Measurements from ENCODE around the gene ARF6. TPM values are rescaled to one million over a fixed set of nuclear protein-coding genes. Genes with fewer than 3 reads are reported as not detected.

Gene ARF6
- polyA plus RNA-seq, 2 of the 4 experiments (the other 2 are of a cell fraction): 33.3 to 54.8 TPM

DNA sequence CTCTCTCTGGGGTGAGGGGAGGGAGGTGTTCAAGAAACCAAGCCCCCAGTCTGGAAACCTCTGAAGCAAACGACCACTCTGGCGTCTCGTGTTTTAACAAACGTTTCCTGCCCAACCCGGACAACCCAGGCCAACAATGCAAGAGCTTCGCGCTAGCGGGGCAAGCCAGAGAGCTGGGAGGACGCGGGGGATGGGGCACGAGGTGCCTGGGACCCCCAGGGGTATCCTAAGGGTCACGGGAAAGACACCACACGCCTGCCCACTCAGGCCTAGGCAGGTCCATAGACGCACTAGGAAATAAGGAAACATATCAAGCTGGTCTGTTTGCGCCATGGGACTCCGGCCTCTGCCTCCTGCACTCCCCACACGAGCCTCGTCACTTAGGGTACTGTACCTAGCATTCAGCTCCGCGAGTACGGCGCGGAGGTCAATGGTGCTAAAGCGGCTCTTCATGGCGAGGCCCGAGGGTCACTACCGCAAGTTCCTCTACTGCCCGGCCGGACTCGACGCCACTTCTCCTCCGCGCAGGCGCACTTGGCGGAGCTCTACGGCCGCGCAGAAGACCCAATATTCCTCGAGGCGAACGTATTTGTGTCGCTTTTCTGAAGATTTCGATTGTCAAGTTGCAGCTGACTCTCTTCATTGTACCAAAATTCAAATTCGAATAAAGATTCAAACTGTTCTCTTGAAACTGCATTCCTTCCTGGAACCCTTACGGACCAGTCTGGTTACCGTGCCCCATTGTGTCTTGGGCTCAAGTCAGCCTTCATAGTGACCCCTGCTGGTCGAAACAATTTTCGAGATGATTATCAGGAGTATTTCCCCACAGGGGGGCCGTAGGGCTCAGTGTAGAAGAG, 40.4 kb upstream of the ARF6 start, which contains the start of gene NEMF (continued):
- TF ChIP-seq E2F6 (IDR thresholded peaks at IDR 0.05; ENCODE audit: borderline replicate concordance, low read depth) (peak; percentile 78), MAZ (IDR thresholded peaks at IDR 0.05; ENCODE audit: borderline replicate concordance, low read depth, low read length) (no peak), EHMT2 (IDR thresholded peaks at IDR 0.05; ENCODE audit: low read depth) (no peak), KDM1A (IDR thresholded peaks at IDR 0.05; ENCODE audit: low read depth) (no peak), JUN (IDR thresholded peaks at IDR 0.05) (peak in 1 of 2 experiments; percentile 74; a peak in 2 of 5 replicates), MAX (IDR thresholded peaks at IDR 0.05) (peak; percentile 94), FOXS1 (CRISPR knock-in tag; IDR thresholded peaks at IDR 0.05) (no peak)

- Histone ChIP-seq H3K4me2 (peak overlapping the region; percentile 86), H3K9me3 (no peaks in the 10 kb centered on the region), H3K4me1 (peaks cover 14% of the 10 kb centered on the region; the same call in 2 of the 3 replicates), H3K27ac (peak overlapping the region; percentile 94 to 97), H3K4me3 (peak overlapping the region; percentile 97)
- no peak for DNase-seq (ENCODE audit: low read depth in 1 of 2, low spot score in 1 of 2)
- CTCF ChIA-PET: interaction anchor here (0.6 to 5.9 kb wide), 43 partner anchors 9 to 710 kb away, joined by 3 to 140 read pairs (median 4); partner anchors contain the start of genes ARF6, KLHDC1, KLHDC2 and MGAT2
- TF ChIP-seq PHF8 (IDR thresholded peaks at IDR 0.05; ENCODE audit: borderline replicate concordance, low read depth) (0 out of 2 replicates have a peak, but pooled peaks have one; percentile 19), HOXB13 (CRISPR knock-in tag; IDR thresholded peaks at IDR 0.05; ENCODE audit: low read depth) (no peak), CBX8 (IDR thresholded peaks at IDR 0.05) (no peak)
- no peak for FAIRE-seq
- peak; percentile 12 to 33; a peak in 3 of 6 replicates for ATAC-seq
- POLR2A ChIA-PET: interaction anchor here (0.6 to 3.4 kb wide), 13 partner anchors 9 to 267 kb away, joined by 3 to 38 read pairs (median 5); partner anchors contain the start of genes ARF6, KLHDC2, MGAT2 and RPL36AL
- WGBS (ENCODE audit: missing lambda C conversion rate): under 1% methylated on average over 12 of the region's 14 CpGs
These were observed 39.8 kb upstream of the ARF6 start for GRCh38 chr14:49853158-49853477.

DNA sequence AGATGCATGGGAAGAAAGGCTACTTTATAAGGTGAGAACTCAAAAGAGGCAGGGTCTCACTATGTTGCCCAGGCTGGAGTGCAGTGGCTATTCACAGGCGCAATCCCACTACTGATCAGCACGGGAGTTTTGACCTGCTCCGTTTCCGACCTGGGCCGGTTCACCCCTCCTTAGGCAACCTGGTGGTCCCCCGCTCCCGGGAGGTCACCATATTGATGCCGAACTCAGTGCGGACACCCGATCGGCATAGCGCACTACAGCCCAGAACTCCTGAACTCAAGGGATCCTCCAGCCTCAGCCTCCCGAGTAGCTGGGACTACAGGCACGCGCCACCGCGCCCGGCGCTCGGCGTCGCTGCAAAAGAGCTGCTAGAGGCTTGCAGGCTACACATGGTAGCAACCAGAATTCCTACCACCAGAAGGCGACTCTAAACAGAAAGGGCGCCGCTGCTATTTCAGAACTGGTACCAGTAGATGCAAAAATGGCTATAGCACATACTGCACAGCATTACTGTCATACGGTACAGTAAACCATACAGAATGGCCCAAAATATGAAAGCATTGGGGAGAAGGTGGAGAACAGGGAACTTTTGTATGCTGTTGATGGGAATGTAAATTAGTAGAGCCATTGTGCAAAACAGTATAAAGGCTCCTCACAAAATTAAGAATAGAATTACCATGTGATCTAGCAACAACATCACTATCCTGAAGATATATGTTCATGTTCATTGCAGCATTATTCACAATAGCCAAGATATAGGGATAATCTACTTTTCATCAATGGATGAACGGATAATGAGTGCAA, 39.1 kb upstream of the ARF6 start:
- WGBS (ENCODE audit: missing lambda C conversion rate): 11% methylated on average over 10 of the region's 27 CpGs
- Histone ChIP-seq H3K4me2 (peak overlapping the region; percentile 86), H3K27ac (peak overlapping the region; percentile 94 to 97), H3K4me3 (peak overlapping the region; percentile 97), H3K4me1 (peaks cover 14% of the 10 kb centered on the region; the same call in 2 of the 3 replicates), H3K9me3 (no peaks in the 10 kb centered on the region)
- ChIA-PET POLR2A (interaction anchor here (0.6 to 3.4 kb wide), 5 partner anchors 8 to 234 kb away, joined by 3 to 38 read pairs (median 7); partner anchors contain the start of genes ARF6 and RPL36AL), CTCF (interaction anchor here (0.6 to 5.9 kb wide), 39 partner anchors 10 to 686 kb away, joined by 3 to 140 read pairs (median 4); partner anchors contain the start of genes ARF6, DNAAF2, KLHDC1 and KLHDC2)
- peak; percentile 80 to 93 for DNase-seq (ENCODE audit: low read depth in 1 of 2, low spot score in 1 of 2)
- TF ChIP-seq MYC (IDR thresholded peaks at IDR 0.05; ENCODE audit: borderline replicate concordance, low read length) (peak; percentile 66; the same call in 1 of the 2 replicates), CTCF (IDR thresholded peaks at IDR 0.05) (peak; percentile 93), RNF2 (IDR thresholded peaks at IDR 0.05; ENCODE audit: borderline replicate concordance, low read depth) (no peak), SREBF2 (IDR thresholded peaks at IDR 0.05) (peak; percentile 44; the same call in 1 of the 2 replicates), SMC3 (IDR thresholded peaks at IDR 0.05) (peak; percentile 91), HDAC2 (IDR thresholded peaks at IDR 0.05) (no peak), KDM1A (IDR thresholded peaks at IDR 0.05; ENCODE audit: low read depth) (peak; percentile 82), JUN (IDR thresholded peaks at IDR 0.05) (peak in 1 of 2 experiments; percentile 33; a peak in 2 of 5 replicates), FOSL2 (IDR thresholded peaks at IDR 0.05) (no peak), FOSL2 (CRISPR knock-in tag; IDR thresholded peaks at IDR 0.05) (peak; percentile 2; the same call in 1 of the 2 replicates), POLR2A (IDR thresholded peaks at IDR 0.05; ENCODE audit: low read length) (peak; percentile 17; the same call in 1 of the 2 replicates), CEBPB (IDR thresholded peaks at IDR 0.05) (peak in 1 of 2 experiments; percentile 21; a peak in 1 of 4 replicates), EHF (CRISPR knock-in tag; IDR thresholded peaks at IDR 0.05) (no peak), MAX (IDR thresholded peaks at IDR 0.05) (peak; percentile 92), RAD21 (conservative IDR thresholded peaks at IDR 0.05 in 1 of 2, IDR thresholded peaks at IDR 0.05 in 1 of 2) (peak; percentile 65 to 74), MAZ (IDR thresholded peaks at IDR 0.05; ENCODE audit: borderline replicate concordance, low read depth, low read length) (no peak)
- TF ChIP-seq, protein P1, sequence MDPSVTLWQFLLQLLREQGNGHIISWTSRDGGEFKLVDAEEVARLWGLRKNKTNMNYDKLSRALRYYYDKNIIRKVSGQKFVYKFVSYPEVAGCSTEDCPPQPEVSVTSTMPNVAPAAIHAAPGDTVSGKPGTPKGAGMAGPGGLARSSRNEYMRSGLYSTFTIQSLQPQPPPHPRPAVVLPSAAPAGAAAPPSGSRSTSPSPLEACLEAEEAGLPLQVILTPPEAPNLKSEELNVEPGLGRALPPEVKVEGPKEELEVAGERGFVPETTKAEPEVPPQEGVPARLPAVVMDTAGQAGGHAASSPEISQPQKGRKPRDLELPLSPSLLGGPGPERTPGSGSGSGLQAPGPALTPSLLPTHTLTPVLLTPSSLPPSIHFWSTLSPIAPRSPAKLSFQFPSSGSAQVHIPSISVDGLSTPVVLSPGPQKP (IDR thresholded peaks at IDR 0.05; ENCODE audit: low read depth, low read length): no peak
- ATAC-seq: peak; percentile 89 to 91
- no peak for FAIRE-seq

Measured in A549 (cell line).